ENCODE data around the gene GPATCH8. TPM values are rescaled to one million over a fixed set of nuclear protein-coding genes. Genes with fewer than 3 reads are reported as not detected.

The GPATCH8 gene
- total RNA-seq, 1 experiment from 2014 or later, result 22.7 TPM

- no peak for TF ChIP-seq CTCF (conservative IDR thresholded peaks at IDR 0.05; ENCODE audit: low read depth, low read length)
- no peak for TF ChIP-seq EZH2phosphoT487 (IDR thresholded peaks at IDR 0.05; ENCODE audit: borderline replicate concordance, low read length)
- no peak for TF ChIP-seq EZH2 (IDR thresholded peaks at IDR 0.05; ENCODE audit: low read length, unreplicated experiment)
- ChIA-PET CTCF (interaction anchor here (0.6 kb wide), 1 partner anchor 326 kb away, joined by 6 read pairs; no protein-coding TSS in a partner anchor), POLR2A (ENCODE audit: unreplicated experiment) (no interaction called here)
- no peaks in the 10 kb centered on the region for H3K9me2 ChIP-seq (replicated peaks; ENCODE audit: low read length)
- DNase-seq (no peak), ATAC-seq (no peak)
- H3K9ac ChIP-seq (ENCODE audit: low read length), result no peak overlapping the region
- H3K79me2 ChIP-seq (ENCODE audit: low read length), result no peaks in the 10 kb centered on the region
- H3K4me2 ChIP-seq (ENCODE audit: low read length), result peak overlapping the region; percentile 62
- H3K27me3 ChIP-seq (ENCODE audit: low read length), result no peaks in the 10 kb centered on the region
- H3K9me3 ChIP-seq (ENCODE audit: low read length), result no peaks in the 10 kb centered on the region
- intact Hi-C loops (cut with micrococcal nuclease), result no loop called here
- H3K36me3 ChIP-seq (ENCODE audit: low read depth, low read length), result no peaks in the 10 kb centered on the region
- H3K27ac ChIP-seq (ENCODE audit: low read length), result no peak overlapping the region
- H3K4me1 ChIP-seq (ENCODE audit: insufficient read depth, low read length), result peaks cover 47% of the 10 kb centered on the region
- no peaks in the 10 kb centered on the region for H3F3A ChIP-seq (ENCODE audit: low read length, unreplicated experiment)
- BruUV-seq (replicated peaks), result no TSS peak
- H4K20me1 ChIP-seq (ENCODE audit: low read length), result no peaks in the 10 kb centered on the region
- H3K4me3 ChIP-seq (ENCODE audit: low read length), result no peak overlapping the region
- peak overlapping the region; percentile 37; the same call in 1 of the 2 replicates for H2AFZ ChIP-seq (ENCODE audit: low read length)
Observed at GRCh38 chr17:44543905-44544523, 40.8 kb upstream of the GPATCH8 start.

DNA sequence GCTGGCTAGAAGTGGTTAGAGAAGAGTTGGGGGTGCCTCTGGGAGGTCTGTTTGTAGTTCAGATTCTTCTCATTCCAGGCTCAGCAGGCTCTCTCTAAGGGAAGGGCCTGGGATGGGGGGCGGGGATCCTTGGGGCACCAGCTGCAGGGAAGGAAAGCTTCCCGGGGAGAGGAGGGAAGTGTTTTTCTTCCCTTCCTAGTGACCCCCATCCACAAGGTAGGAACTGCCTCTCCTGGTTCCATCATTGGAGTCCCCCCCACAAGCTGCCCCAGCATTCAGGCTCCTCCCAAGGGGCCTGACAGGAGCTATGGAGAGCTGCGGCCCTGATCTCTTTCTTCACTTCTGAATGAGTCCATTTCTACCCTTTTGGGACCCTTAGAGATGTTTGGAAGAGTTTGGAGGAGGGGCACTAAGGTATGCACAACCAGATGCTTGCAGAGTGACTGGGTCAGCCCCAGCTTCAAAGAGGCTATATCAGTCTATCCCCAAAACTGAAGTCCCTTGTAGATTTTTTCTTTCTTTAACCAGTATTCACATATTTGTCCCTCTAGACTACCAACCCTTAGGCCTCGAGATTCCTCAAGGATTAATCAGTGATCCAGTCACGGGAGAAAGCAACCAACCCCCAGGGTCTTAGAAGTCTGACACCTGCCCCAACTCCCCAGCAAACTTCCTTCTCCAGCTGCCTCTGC lies 40.2 kb upstream of the GPATCH8 start:
- Histone ChIP-seq H3F3A (ENCODE audit: low read length, unreplicated experiment) (no peaks in the 10 kb centered on the region), H3K79me2 (ENCODE audit: low read length) (no peaks in the 10 kb centered on the region), H3K4me1 (ENCODE audit: insufficient read depth, low read length) (peaks cover 47% of the 10 kb centered on the region), H3K36me3 (ENCODE audit: low read depth, low read length) (no peaks in the 10 kb centered on the region), H4K20me1 (ENCODE audit: low read length) (no peaks in the 10 kb centered on the region), H3K27ac (ENCODE audit: low read length) (peak overlapping the region; percentile 45), H2AFZ (ENCODE audit: low read length) (peak overlapping the region; percentile 37; the same call in 1 of the 2 replicates), H3K4me2 (ENCODE audit: low read length) (peak overlapping the region; percentile 62), H3K9me3 (ENCODE audit: low read length) (no peaks in the 10 kb centered on the region), H3K4me3 (ENCODE audit: low read length) (peak overlapping the region; percentile 3; the same call in 1 of the 2 replicates), H3K9ac (ENCODE audit: low read length) (no peak overlapping the region), H3K9me2 (replicated peaks; ENCODE audit: low read length) (no peaks in the 10 kb centered on the region), H3K27me3 (ENCODE audit: low read length) (no peaks in the 10 kb centered on the region)
- DNase-seq (peak; percentile 95), ATAC-seq (peak; percentile 73)
- no peak for TF ChIP-seq EZH2phosphoT487 (IDR thresholded peaks at IDR 0.05; ENCODE audit: borderline replicate concordance, low read length)
- TF ChIP-seq EZH2 (IDR thresholded peaks at IDR 0.05; ENCODE audit: low read length, unreplicated experiment), result no peak
- no peak for TF ChIP-seq CTCF (conservative IDR thresholded peaks at IDR 0.05; ENCODE audit: low read depth, low read length)
- CTCF ChIA-PET, result no interaction called here
- no TSS peak for BruUV-seq (replicated peaks)
- POLR2A ChIA-PET (ENCODE audit: unreplicated experiment), result no interaction called here
- intact Hi-C loops (cut with micrococcal nuclease), result no loop called here

Measured in PC-3 (cell line).